Right cardiac atrium (tissue), 5 donors: ENCODE measurements around the gene EIF5B. TPM values are rescaled to one million over a fixed set of nuclear protein-coding genes. Genes with fewer than 3 reads are reported as not detected.

Source experiments
- ATAC-seq, 2 donors: fragments of 200-7000 bp; cut with Tn5 transposase; one replicate each; pipeline versions ENCODE4 v1.8.0 to v1.9.1; 2020; ENCODE audit warnings: moderate library complexity in 2 of 2, mild to moderate bottlenecking in 1 of 2
- DNase-seq, 3 donors: peaks; one replicate each; pipeline ENCODE4 v3.0.0-alpha.2; 2020
- H3K27ac ChIP-seq: one replicate; pipeline ENCODE4 v1.5.1; 2013; ENCODE audit warnings: mild to moderate bottlenecking, low read length, control low read depth, moderate library complexity
- H3K27me3 ChIP-seq: one replicate; pipeline ENCODE4 v1.6.1; 2013; ENCODE audit not compliant: control insufficient read depth, insufficient read depth
- H3K4me1 ChIP-seq: one replicate; pipeline ENCODE4 v1.6.1; 2013; ENCODE audit warnings: low read length; ENCODE audit not compliant: control insufficient read depth, insufficient read depth
- H3K4me3 ChIP-seq: one replicate; pipeline ENCODE4 v1.5.1; 2013; ENCODE audit warnings: low read length, control low read depth
- H3K9me3 ChIP-seq: one replicate; pipeline ENCODE4 v1.6.1; 2013; ENCODE audit warnings: low read length; ENCODE audit not compliant: control insufficient read depth
- WGBS: extraction: QIAGEN DNeasy Blood & Tissue Kit; methylation state at CpG from one replicate; pipeline ENCODE4 v1.1.7; 2013; 5-methylcytosine and 5-hydroxymethylcytosine counted together
- intact Hi-C, 4 donors: fragments of 100-400 bp; cut with DNase I; formaldehyde crosslinking; loops; one replicate each; pipeline versions ENCODE4 v1.11.0 to v1.14.0; 2022 to 2023
- polyA plus RNA-seq: library from polyadenylated mRNA; stranded (reverse); fragments of 200-250 nt; gene quantifications from one replicate; pipeline ENCODE4 v1.2.3, GENCODE V29; 2013
- total RNA-seq, 4 donors: library from RNA; stranded (reverse); fragmentation: NEBNext Ultra II Directional; extraction: Animal tissue kit (Norgen Biotek cat#: 25700); gene quantifications; one replicate each; pipeline ENCODE4 v1.2.1, GENCODE V29; 2021
- donor health status: healthy with polysubstance abuse.
- donor health status: DM: no; HTN: yes; CAD: no.
- donor health status: DM: no; HTN: no; CAD: no.
- donor health status: DM: no; HTN: yes; CAD: no; lungs with severe emphysema.
- donor health status: DM: yes; HTN: yes; CAD: no.

The EIF5B gene
- total and polyA plus RNA-seq, 5 donors: 67.1 to 79.9 (median 71.6) TPM

- Histone ChIP-seq H3K27me3 (no peaks in the 10 kb centered on the region), H3K4me1 (peaks cover 5% of the 10 kb centered on the region), H3K9me3 (no peaks in the 10 kb centered on the region), H3K4me3 (no peak overlapping the region), H3K27ac (peak overlapping the region; percentile 36)
- DNase-seq: no peak
- 93% methylated on average over 6 of the region's 6 CpGs for WGBS
- ATAC-seq: no peak
- intact Hi-C loops: no loop called here
These were observed 68.9 kb downstream of the EIF5B start for GRCh38 chr2:99406137-99406536.

- DNase-seq: no peak
- intact Hi-C loops: no loop called here
- 94% methylated on average over 4 of the region's 4 CpGs for WGBS
These were observed 73.1 kb downstream of the EIF5B start for GRCh38 chr2:99410276-99410675.

GRCh38 chr2:99414566-99414965, 77.4 kb downstream of the EIF5B start:
- Histone ChIP-seq H3K27ac (no peak overlapping the region), H3K4me3 (no peak overlapping the region), H3K27me3 (no peaks in the 10 kb centered on the region), H3K4me1 (no peaks in the 10 kb centered on the region), H3K9me3 (no peaks in the 10 kb centered on the region)
- 82% methylated on average over 1 of the region's 1 CpG for WGBS
- intact Hi-C loops: no loop called here
- DNase-seq: no peak
- no peak for ATAC-seq

More at GRCh38 chr2:99410276-99410675, 73.1 kb downstream of the EIF5B start:
- no peaks in the 10 kb centered on the region for H3K9me3 ChIP-seq
- no peak for ATAC-seq
- peaks cover 2% of the 10 kb centered on the region for H3K4me1 ChIP-seq
- no peak overlapping the region for H3K4me3 ChIP-seq
- no peak overlapping the region for H3K27ac ChIP-seq
- H3K27me3 ChIP-seq: no peaks in the 10 kb centered on the region

- WGBS: 97% methylated on average over 3 of the region's 3 CpGs
- intact Hi-C loops: no loop called here
- Histone ChIP-seq H3K4me1 (no peaks in the 10 kb centered on the region), H3K4me3 (no peak overlapping the region), H3K27ac (no peak overlapping the region), H3K27me3 (no peaks in the 10 kb centered on the region), H3K9me3 (no peaks in the 10 kb centered on the region)
- DNase-seq: no peak
- no peak for ATAC-seq
These were observed 80.2 kb downstream of the EIF5B start for GRCh38 chr2:99417396-99417795.

GRCh38 chr2:99420031-99420430, 82.8 kb downstream of the EIF5B start:
- intact Hi-C loops: no loop called here
- H3K4me1 ChIP-seq: no peaks in the 10 kb centered on the region
- H3K9me3 ChIP-seq: no peaks in the 10 kb centered on the region
- no peak for DNase-seq
- no peaks in the 10 kb centered on the region for H3K27me3 ChIP-seq
- H3K27ac ChIP-seq: peak overlapping the region; percentile 52
- H3K4me3 ChIP-seq: no peak overlapping the region
- 98% methylated on average over 1 of the region's 1 CpG for WGBS
- ATAC-seq: peak in 1 of 2 donors; percentile 13

GRCh38 chr2:99420751-99421299, 83.6 kb downstream of the EIF5B start:
- no peak for DNase-seq
- 69% methylated on average over 5 of the region's 5 CpGs for WGBS
- intact Hi-C loops: no loop called here
- peak; percentile 67 to 76 for ATAC-seq
- Histone ChIP-seq H3K27me3 (no peaks in the 10 kb centered on the region), H3K4me3 (no peak overlapping the region), H3K9me3 (no peaks in the 10 kb centered on the region), H3K27ac (peak overlapping the region; percentile 41), H3K4me1 (no peaks in the 10 kb centered on the region)

GRCh38 chr2:99421469-99421868, 84.3 kb downstream of the EIF5B start:
- Histone ChIP-seq H3K27me3 (no peaks in the 10 kb centered on the region), H3K9me3 (no peaks in the 10 kb centered on the region), H3K4me1 (no peaks in the 10 kb centered on the region), H3K27ac (no peak overlapping the region), H3K4me3 (no peak overlapping the region)
- intact Hi-C loops: no loop called here
- ATAC-seq (no peak), DNase-seq (no peak)
- WGBS: 68% methylated on average over 5 of the region's 5 CpGs

GRCh38 chr2:99422599-99422998, 85.4 kb downstream of the EIF5B start:
- Histone ChIP-seq H3K27me3 (no peaks in the 10 kb centered on the region), H3K27ac (no peak overlapping the region), H3K9me3 (no peaks in the 10 kb centered on the region), H3K4me3 (no peak overlapping the region), H3K4me1 (no peaks in the 10 kb centered on the region)
- DNase-seq: no peak
- WGBS: 22% methylated on average over 3 of the region's 3 CpGs
- intact Hi-C loops: no loop called here
- ATAC-seq: peak; percentile 65 to 72

GRCh38 chr2:99424371-99424770, 87.2 kb downstream of the EIF5B start:
- Histone ChIP-seq H3K4me3 (no peak overlapping the region), H3K27ac (no peak overlapping the region), H3K27me3 (no peaks in the 10 kb centered on the region), H3K9me3 (no peaks in the 10 kb centered on the region), H3K4me1 (no peaks in the 10 kb centered on the region)
- intact Hi-C loops: no loop called here
- DNase-seq: no peak
- ATAC-seq: no peak

GRCh38 chr2:99425022-99425421, 87.8 kb downstream of the EIF5B start:
- peak in 1 of 3 donors; percentile 16 for DNase-seq
- intact Hi-C loops: no loop called here
- no peaks in the 10 kb centered on the region for H3K9me3 ChIP-seq

GRCh38 chr2:99430614-99431291, 93.6 kb downstream of the EIF5B start:
- no peak overlapping the region for H3K27ac ChIP-seq
- H3K4me1 ChIP-seq: no peaks in the 10 kb centered on the region

More at GRCh38 chr2:99425022-99425421, 87.8 kb downstream of the EIF5B start:
- ATAC-seq: no peak
- no peak overlapping the region for H3K4me3 ChIP-seq
- WGBS: 36% methylated on average over 2 of the region's 2 CpGs
- H3K27me3 ChIP-seq: no peaks in the 10 kb centered on the region
- no peaks in the 10 kb centered on the region for H3K4me1 ChIP-seq
- no peak overlapping the region for H3K27ac ChIP-seq

More at GRCh38 chr2:99430614-99431291, 93.6 kb downstream of the EIF5B start:
- intact Hi-C loops: no loop called here
- 72% methylated on average over 4 of the region's 4 CpGs for WGBS
- Histone ChIP-seq H3K27me3 (no peaks in the 10 kb centered on the region), H3K4me3 (no peak overlapping the region), H3K9me3 (no peaks in the 10 kb centered on the region)
- ATAC-seq (no peak), DNase-seq (no peak)
